ENCODE data around the gene DNAJC7. TPM values are rescaled to one million over a fixed set of nuclear protein-coding genes. Genes with fewer than 3 reads are reported as not detected.

DNAJC7 gene
- total RNA-seq, 2 experiments from 2014 or later, result 86.7 to 90.3 TPM

- H3K4me1 Mint-ChIP-seq (ENCODE audit: low read depth), result peaks cover 4% of the 10 kb centered on the region
- no peaks in the 10 kb centered on the region for H3K9me3 Mint-ChIP-seq
- H3K4me3 Mint-ChIP-seq, result peak within 1 kb of the TSS; percentile 53
- no peaks in the 10 kb centered on the region for H3K36me3 Mint-ChIP-seq (ENCODE audit: low read depth)
- ChIA-PET POLR2A (interaction anchor here (1.4 kb wide), 1 partner anchor 22 kb away, joined by 3 read pairs; no protein-coding TSS in a partner anchor), CTCF (interaction anchor here (1.0 to 1.6 kb wide), 8 partner anchors 11 to 51 kb away, joined by 3 to 9 read pairs (median 4); partner anchors contain the start of gene NKIRAS2)
- intact Hi-C loops (cut with micrococcal nuclease), result no loop called here
- H3K27me3 Mint-ChIP-seq, result peaks cover 29% of the 10 kb centered on the region
- peak; percentile 84 for ATAC-seq
- no peak within 1 kb of the TSS for H3K27ac Mint-ChIP-seq
- peak; percentile 46 for TF ChIP-seq CTCF (IDR thresholded peaks at IDR 0.05)
- peak; percentile 62 for DNase-seq
Measured at GRCh38 chr17:42050393-42051012, 33.3 kb upstream of the DNAJC7 start, which contains the start of gene C17orf113. C17orf113 (minus strand) TSS chr17:42050601; CDS start chr17:42043376, 7,225 bp downstream.

GRCh38 chr17:42049834-42050392 is 32.7 kb upstream of the DNAJC7 start:
- intact Hi-C loops (cut with micrococcal nuclease), result no loop called here
- Mint-ChIP-seq H3K9me3 (no peaks in the 10 kb centered on the region), H3K27me3 (peaks cover 29% of the 10 kb centered on the region), H3K27ac (no peak overlapping the region), H3K36me3 (ENCODE audit: low read depth) (no peaks in the 10 kb centered on the region), H3K4me3 (peak overlapping the region; percentile 53), H3K4me1 (ENCODE audit: low read depth) (peaks cover 2% of the 10 kb centered on the region)
- ATAC-seq (no peak), DNase-seq (no peak)
- no peak for TF ChIP-seq CTCF (IDR thresholded peaks at IDR 0.05)
- ChIA-PET CTCF (interaction anchor here (0.8 to 1.6 kb wide), 7 partner anchors 8 to 51 kb away, joined by 3 to 5 read pairs (median 4); no protein-coding TSS in a partner anchor), POLR2A (no interaction called here)

GRCh38 chr17:42047343-42047742 is 30.1 kb upstream of the DNAJC7 start:
- Mint-ChIP-seq H3K27me3 (peaks cover 18% of the 10 kb centered on the region), H3K36me3 (ENCODE audit: low read depth) (no peaks in the 10 kb centered on the region), H3K4me1 (ENCODE audit: low read depth) (peaks cover 2% of the 10 kb centered on the region), H3K9me3 (no peaks in the 10 kb centered on the region), H3K27ac (no peak overlapping the region), H3K4me3 (no peak overlapping the region)
- ATAC-seq (no peak), DNase-seq (no peak)
- POLR2A ChIA-PET, result no interaction called here
- intact Hi-C loops (cut with micrococcal nuclease), result no loop called here
- CTCF ChIA-PET, result interaction anchor here (1.0 kb wide), 1 partner anchor 11 kb away, joined by 3 read pairs; no protein-coding TSS in a partner anchor
- no peak for TF ChIP-seq CTCF (IDR thresholded peaks at IDR 0.05)

GRCh38 chr17:42045719-42046118 is 28.5 kb upstream of the DNAJC7 start:
- H3K27ac Mint-ChIP-seq, result no peak overlapping the region
- peaks cover 8% of the 10 kb centered on the region for H3K27me3 Mint-ChIP-seq
- H3K9me3 Mint-ChIP-seq, result no peaks in the 10 kb centered on the region
- no peak for TF ChIP-seq CTCF (IDR thresholded peaks at IDR 0.05)
- CTCF ChIA-PET, result interaction anchor here (1.4 to 2.0 kb wide), 4 partner anchors 17 to 56 kb away, joined by 4 to 8 read pairs (median 6); no protein-coding TSS in a partner anchor
- H3K36me3 Mint-ChIP-seq (ENCODE audit: low read depth), result no peaks in the 10 kb centered on the region
- no peak overlapping the region for H3K4me3 Mint-ChIP-seq
- DNase-seq (no peak), ATAC-seq (no peak)
- POLR2A ChIA-PET, result interaction anchor here (0.6 kb wide), 1 partner anchor 91 kb away, joined by 3 read pairs; no protein-coding TSS in a partner anchor
- peaks cover 2% of the 10 kb centered on the region for H3K4me1 Mint-ChIP-seq (ENCODE audit: low read depth)
- intact Hi-C loops (cut with micrococcal nuclease), result no loop called here

Measured in activated CD8-positive, alpha-beta T cell treated with anti-CD3 and anti-CD28 coated beads for 36 hours (primary cell).